Measurements from ENCODE around the gene KCNG4. TPM values are rescaled to one million over a fixed set of nuclear protein-coding genes. Genes with fewer than 3 reads are reported as not detected.

KCNG4 gene
- total RNA-seq, 8 experiments from 2014 or later: 0.05 to 0.66 (median 0.20) TPM; not detected in 1

GRCh38 chr16:84196727-84197394 lies 43.0 kb downstream of the KCNG4 start:
- Histone ChIP-seq H3K27ac (no peak overlapping the region), H3K4me3 (no peak overlapping the region), H3K4me1 (replicated peaks in 1 of 2) (peaks cover 13 to 16% of the 10 kb centered on the region in 2 donors)
- 67 to 83% (median 80%) methylated on average over 1 to 7 of the region's 16 CpGs; no CpG with 5 or more reads in 7 of the 10 experiments for WGBS, 10 experiments
- ATAC-seq (replicated peaks in 6 of 8): peak in 2 of 8 experiments; percentile 30 to 35
- in situ Hi-C loops (cut with MboI; ENCODE audit: low pct_unique_long_range_greater_than_20kb in 2 of 9, low sequenced_read_pairs in 9 of 9, unreplicated experiment in 9 of 9): loop anchor here in 1 of 9 experiments (25.0 kb wide), 1 partner anchor 290 kb away; no protein-coding TSS in a partner anchor

GRCh38 chr16:84196101-84196500 lies 43.7 kb downstream of the KCNG4 start:
- in situ Hi-C loops (cut with MboI; ENCODE audit: low pct_unique_long_range_greater_than_20kb in 2 of 9, low sequenced_read_pairs in 9 of 9, unreplicated experiment in 9 of 9): loop anchor here in 1 of 9 experiments (25.0 kb wide), 1 partner anchor 291 kb away; no protein-coding TSS in a partner anchor
- ATAC-seq (replicated peaks in 6 of 8): no peak
- Histone ChIP-seq H3K4me3 (no peak overlapping the region), H3K27ac (no peak overlapping the region), H3K4me1 (replicated peaks in 1 of 2) (peaks cover 13 to 16% of the 10 kb centered on the region in 2 donors)
- 100% methylated on average over 3 of the region's 16 CpGs; no CpG with 5 or more reads in 9 of the 10 experiments for WGBS, 10 experiments

DNA sequence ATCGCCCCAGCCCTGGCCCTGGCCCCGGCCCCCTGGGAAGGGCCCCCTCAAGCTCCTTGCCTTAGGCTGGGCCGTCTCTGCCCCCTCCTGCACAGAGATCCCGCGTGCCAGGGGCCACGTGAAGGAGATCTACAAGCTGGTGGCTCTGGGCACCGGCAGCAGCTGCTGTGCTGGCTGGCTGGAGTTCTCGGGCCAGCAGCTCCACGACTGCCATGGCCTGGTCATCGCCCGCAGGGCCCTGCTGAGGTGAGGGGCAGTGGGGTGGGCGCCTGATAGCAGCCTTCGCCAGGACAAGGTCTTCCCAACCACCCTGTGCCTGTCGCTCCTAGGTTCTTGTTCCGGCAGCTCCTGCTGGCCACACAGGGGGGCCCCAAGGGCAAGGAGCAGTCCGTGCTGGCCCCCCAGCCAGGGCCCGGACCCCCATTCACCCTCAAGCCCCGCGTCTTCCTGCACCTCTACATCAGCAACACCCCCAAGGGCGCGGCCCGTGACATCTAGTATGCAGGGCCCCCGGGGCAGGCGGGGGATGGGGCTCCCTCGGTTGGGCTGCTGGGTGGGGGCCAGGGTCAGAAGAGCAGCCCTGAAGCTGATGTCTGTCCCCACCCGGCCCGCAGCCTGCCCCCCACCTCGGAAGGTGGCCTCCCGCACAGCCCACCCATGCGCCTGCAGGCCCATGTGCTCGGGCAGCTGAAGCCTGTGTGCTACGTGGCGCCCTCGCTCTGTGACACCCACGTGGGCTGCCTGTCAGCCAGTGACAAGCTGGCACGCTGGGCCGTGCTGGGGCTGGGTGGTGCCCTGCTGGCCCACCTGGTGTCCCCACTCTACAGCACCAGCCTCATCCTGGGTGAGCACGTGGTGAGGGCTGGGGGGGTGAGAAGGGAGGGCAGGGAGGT lies 44.4 kb downstream of the KCNG4 start:
- no peak for ATAC-seq (replicated peaks in 6 of 8)
- WGBS, 10 experiments: 100% methylated on average over 1 of the region's 38 CpGs; no CpG with 5 or more reads in 9 of the 10 experiments
- Histone ChIP-seq H3K4me3 (no peak overlapping the region), H3K4me1 (replicated peaks in 1 of 2) (peaks cover 13 to 16% of the 10 kb centered on the region in 2 donors), H3K27ac (no peak overlapping the region)
- in situ Hi-C loops (cut with MboI; ENCODE audit: low pct_unique_long_range_greater_than_20kb in 2 of 9, low sequenced_read_pairs in 9 of 9, unreplicated experiment in 9 of 9): loop anchor here in 1 of 9 experiments (25.0 kb wide), 1 partner anchor 292 kb away; no protein-coding TSS in a partner anchor

DNA sequence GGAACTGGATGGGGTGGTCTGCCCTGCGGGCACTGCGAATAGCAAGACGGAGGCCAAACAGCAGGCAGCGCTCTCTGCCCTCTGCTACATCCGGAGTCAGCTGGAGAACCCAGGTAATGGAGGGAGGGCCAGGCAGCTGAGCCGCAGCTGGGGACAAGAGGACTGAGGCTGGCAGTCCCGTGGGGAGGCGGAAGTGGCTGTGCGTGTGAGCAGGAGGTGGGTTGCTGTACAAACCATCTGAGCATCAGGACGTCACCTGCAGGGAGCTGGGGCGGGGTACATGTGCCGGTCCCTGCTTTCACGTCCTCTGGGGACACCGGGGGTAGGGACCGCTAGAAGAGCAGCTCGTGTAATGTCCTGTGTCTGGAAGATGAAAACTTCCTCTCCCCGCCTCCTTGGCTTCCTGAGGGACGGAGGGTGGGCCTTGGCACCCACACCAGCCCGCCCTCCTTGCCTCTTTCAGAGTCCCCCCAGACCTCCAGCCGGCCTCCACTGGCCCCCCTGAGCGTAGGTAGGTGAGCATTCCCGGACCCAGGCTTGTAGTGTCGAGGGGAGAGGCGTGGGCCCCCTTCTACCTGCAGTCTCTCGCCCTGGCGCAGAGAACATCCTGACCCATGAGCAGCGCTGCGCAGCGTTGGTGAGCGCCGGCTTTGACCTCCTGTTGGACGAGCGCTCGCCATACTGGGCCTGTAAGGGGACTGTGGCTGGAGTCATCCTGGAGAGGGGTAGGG lies 45.2 kb downstream of the KCNG4 start:
- no peak overlapping the region for H3K4me3 ChIP-seq
- 13 to 80% (median 72%) methylated on average over 2 to 10 of the region's 34 CpGs; no CpG with 5 or more reads in 6 of the 10 experiments for WGBS, 10 experiments
- in situ Hi-C loops (cut with MboI; ENCODE audit: low pct_unique_long_range_greater_than_20kb in 2 of 9, low sequenced_read_pairs in 9 of 9, unreplicated experiment in 9 of 9): loop anchor here in 1 of 9 experiments (25.0 kb wide), 1 partner anchor 293 kb away; no protein-coding TSS in a partner anchor
- H3K4me1 ChIP-seq (replicated peaks in 1 of 2): peaks cover 13 to 16% of the 10 kb centered on the region in 2 donors
- peak in 5 of 8 experiments; percentile 64 to 80 (median 69) for ATAC-seq (replicated peaks in 6 of 8)
- no peak overlapping the region for H3K27ac ChIP-seq

DNA sequence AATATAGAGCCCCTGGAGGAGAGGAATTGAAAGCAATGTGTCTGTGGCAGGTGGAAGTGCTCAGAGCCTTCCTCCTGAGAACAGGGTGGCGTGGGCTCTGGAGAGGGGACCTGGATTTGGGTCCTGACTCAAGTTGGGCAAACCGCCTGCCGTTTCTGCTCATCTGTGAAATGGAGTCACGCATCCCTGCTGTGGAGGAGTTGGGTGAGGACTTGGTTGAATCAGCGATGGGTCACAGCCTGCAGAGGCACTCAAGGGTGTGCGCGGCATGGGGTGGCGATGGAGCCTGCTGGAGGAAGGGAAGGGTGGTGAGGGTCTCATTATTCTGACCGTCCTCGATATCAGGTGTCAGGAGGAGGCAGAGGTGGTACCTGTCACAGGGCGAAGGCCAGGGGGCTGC lies 45.8 kb downstream of the KCNG4 start:
- no peak overlapping the region for H3K27ac ChIP-seq
- peak in 1 of 8 experiments; percentile 1 for ATAC-seq (replicated peaks in 6 of 8)
- peaks cover 12 to 13% of the 10 kb centered on the region in 2 donors for H3K4me1 ChIP-seq (replicated peaks in 1 of 2)
- in situ Hi-C loops (cut with MboI; ENCODE audit: low pct_unique_long_range_greater_than_20kb in 2 of 9, low sequenced_read_pairs in 9 of 9, unreplicated experiment in 9 of 9): loop anchor here in 1 of 9 experiments (25.0 kb wide), 1 partner anchor 293 kb away; no protein-coding TSS in a partner anchor
- no peak overlapping the region for H3K4me3 ChIP-seq
- 33 to 100% (median 80%) methylated on average over 1 to 8 of the region's 11 CpGs; no CpG with 5 or more reads in 2 of the 10 experiments for WGBS, 10 experiments

DNA sequence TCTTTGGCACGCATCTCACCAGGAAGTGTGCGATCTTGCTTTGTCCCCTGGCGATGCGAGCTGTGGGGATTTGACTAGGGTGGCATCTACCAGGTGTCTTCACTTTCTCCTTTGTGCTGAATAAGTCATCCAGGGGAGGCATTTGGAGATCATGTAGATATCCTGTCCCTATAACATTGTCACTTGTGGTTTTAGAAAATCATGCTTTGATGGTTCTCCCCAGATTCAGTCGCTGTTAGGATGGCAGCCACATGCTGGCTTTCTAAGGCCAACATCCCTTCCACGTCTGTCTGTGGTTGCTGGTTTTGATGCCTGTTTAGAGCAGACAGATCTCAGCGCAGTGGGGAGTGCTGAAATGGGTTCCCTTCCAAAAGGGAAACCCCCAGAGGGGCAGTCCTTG lies 46.3 kb downstream of the KCNG4 start:
- ATAC-seq (replicated peaks in 6 of 8): no peak
- Histone ChIP-seq H3K4me1 (replicated peaks in 1 of 2) (peaks cover 11 to 13% of the 10 kb centered on the region in 2 donors), H3K4me3 (no peak overlapping the region), H3K27ac (no peak overlapping the region)
- WGBS, 10 experiments: 62 to 100% (median 91%) methylated on average over 2 to 5 of the region's 7 CpGs; no CpG with 5 or more reads in 2 of the 10 experiments
- in situ Hi-C loops (cut with MboI; ENCODE audit: low pct_unique_long_range_greater_than_20kb in 2 of 9, low sequenced_read_pairs in 9 of 9, unreplicated experiment in 9 of 9): loop anchor here in 1 of 9 experiments (25.0 kb wide), 1 partner anchor 294 kb away; no protein-coding TSS in a partner anchor

DNA sequence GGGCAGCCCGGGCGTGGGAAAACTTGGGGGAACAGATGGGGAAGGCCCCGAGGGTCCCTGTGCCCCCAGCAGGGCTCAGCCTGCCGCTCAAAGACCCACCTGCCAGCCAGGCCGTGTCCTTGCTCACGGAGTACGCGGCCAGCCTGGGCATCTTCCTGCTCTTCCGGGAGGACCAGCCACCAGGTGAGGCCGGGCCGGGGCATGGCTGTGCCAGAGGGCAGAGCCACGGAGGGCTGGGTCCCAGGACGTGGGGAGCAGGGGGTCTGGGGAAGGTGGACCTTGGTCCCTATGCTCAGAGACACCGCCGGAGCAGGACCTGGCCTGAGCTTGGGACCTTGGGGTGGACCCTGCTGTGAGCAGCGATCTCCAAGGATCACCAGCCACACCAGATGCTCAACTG lies 48.3 kb downstream of the KCNG4 start:
- Histone ChIP-seq H3K4me1 (replicated peaks in 1 of 2) (peaks cover 11 to 13% of the 10 kb centered on the region in 2 donors), H3K27ac (no peak overlapping the region), H3K4me3 (no peak overlapping the region)
- 70% methylated on average over 2 of the region's 16 CpGs; no CpG with 5 or more reads in 9 of the 10 experiments for WGBS, 10 experiments
- in situ Hi-C loops (cut with MboI; ENCODE audit: low pct_unique_long_range_greater_than_20kb in 2 of 9, low sequenced_read_pairs in 9 of 9, unreplicated experiment in 9 of 9): loop anchor here in 1 of 9 experiments (25.0 kb wide), 1 partner anchor 296 kb away; no protein-coding TSS in a partner anchor
- ATAC-seq (replicated peaks in 6 of 8): no peak

GRCh38 chr16:84190731-84191388 lies 49.0 kb downstream of the KCNG4 start, which contains the start of gene ADAD2:
Gene ADAD2 (plus strand): TSS chr16:84191157. CDS start chr16:84191231, 74 bp downstream.
- Histone ChIP-seq H3K4me1 (replicated peaks in 1 of 2) (peaks cover 15% of the 10 kb centered on the region in 2 donors), H3K4me3 (no peak within 1 kb of the TSS), H3K27ac (no peak within 1 kb of the TSS)
- no peak for ATAC-seq (replicated peaks in 6 of 8)
- in situ Hi-C loops (cut with MboI; ENCODE audit: low pct_unique_long_range_greater_than_20kb in 2 of 9, low sequenced_read_pairs in 9 of 9, unreplicated experiment in 9 of 9): loop anchor here in 1 of 9 experiments (25.0 kb wide), 1 partner anchor 296 kb away; no protein-coding TSS in a partner anchor
- WGBS, 10 experiments: 73 to 95% (median 90%) methylated on average over 4 to 15 of the region's 47 CpGs; no CpG with 5 or more reads in 7 of the 10 experiments

- H3K4me1 ChIP-seq (replicated peaks in 1 of 2): peaks cover 9% of the 10 kb centered on the region in 2 donors
- in situ Hi-C loops (cut with MboI; ENCODE audit: low pct_unique_long_range_greater_than_20kb in 2 of 9, low sequenced_read_pairs in 9 of 9, unreplicated experiment in 9 of 9): loop anchor here in 1 of 9 experiments (25.0 kb wide), 1 partner anchor 300 kb away; no protein-coding TSS in a partner anchor
- peak within 1 kb of the TSS; percentile 25 to 55 for H3K27ac ChIP-seq
- peak within 1 kb of the TSS; percentile 72 to 97 (median 83) for H3K4me3 ChIP-seq
- ATAC-seq (replicated peaks in 6 of 8): peak; percentile 88 to 98 (median 97)
- WGBS, 10 experiments: 0 to 100% (median 13%) methylated on average over 1 to 18 of the region's 55 CpGs; no CpG with 5 or more reads in 3 of the 10 experiments
Observed at GRCh38 chr16:84186685-84187437, 53.0 kb downstream of the KCNG4 start, which contains the start of gene TAF1C. Gene TAF1C (minus strand): TSS chr16:84187057. CDS start chr16:84184988, 2,069 bp downstream.

DNA sequence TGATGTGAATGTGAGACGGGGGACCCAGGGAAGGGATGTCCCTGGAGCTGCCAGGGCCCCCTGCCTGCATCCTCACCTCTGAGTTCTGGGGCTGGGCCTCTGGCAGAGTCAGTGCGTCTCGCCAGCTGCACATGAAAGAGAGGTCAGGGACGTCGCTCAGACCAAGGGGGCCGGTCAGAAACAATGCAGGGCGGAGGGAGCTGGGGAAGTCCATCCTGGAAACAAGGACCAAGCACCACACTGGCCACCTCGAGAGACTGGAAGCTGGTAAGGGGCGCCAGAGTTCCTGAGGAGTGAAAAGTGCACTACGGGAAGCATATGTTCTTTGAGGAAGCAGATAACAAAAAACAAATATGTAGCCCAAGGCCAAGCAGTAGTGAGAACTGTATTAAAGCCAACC lies 55.0 kb downstream of the KCNG4 start:
- in situ Hi-C loops (cut with MboI; ENCODE audit: low pct_unique_long_range_greater_than_20kb in 2 of 9, low sequenced_read_pairs in 9 of 9, unreplicated experiment in 9 of 9): loop anchor here in 1 of 9 experiments (25.0 kb wide), 1 partner anchor 303 kb away; no protein-coding TSS in a partner anchor
- WGBS, 10 experiments: 67 to 100% (median 82%) methylated on average over 1 to 3 of the region's 10 CpGs; no CpG with 5 or more reads in 6 of the 10 experiments
- no peak for ATAC-seq (replicated peaks in 6 of 8)
- Histone ChIP-seq H3K4me1 (replicated peaks in 1 of 2) (peaks cover 9% of the 10 kb centered on the region in 2 donors), H3K27ac (no peak overlapping the region), H3K4me3 (no peak overlapping the region)
